ENCODE data around the gene USP12.
"Not testable (repeated sequence)": the region's sequence is repeated elsewhere in the genome, so short reads cannot be mapped to it uniquely, and the experiment has no call there.

Gene USP12

DNA sequence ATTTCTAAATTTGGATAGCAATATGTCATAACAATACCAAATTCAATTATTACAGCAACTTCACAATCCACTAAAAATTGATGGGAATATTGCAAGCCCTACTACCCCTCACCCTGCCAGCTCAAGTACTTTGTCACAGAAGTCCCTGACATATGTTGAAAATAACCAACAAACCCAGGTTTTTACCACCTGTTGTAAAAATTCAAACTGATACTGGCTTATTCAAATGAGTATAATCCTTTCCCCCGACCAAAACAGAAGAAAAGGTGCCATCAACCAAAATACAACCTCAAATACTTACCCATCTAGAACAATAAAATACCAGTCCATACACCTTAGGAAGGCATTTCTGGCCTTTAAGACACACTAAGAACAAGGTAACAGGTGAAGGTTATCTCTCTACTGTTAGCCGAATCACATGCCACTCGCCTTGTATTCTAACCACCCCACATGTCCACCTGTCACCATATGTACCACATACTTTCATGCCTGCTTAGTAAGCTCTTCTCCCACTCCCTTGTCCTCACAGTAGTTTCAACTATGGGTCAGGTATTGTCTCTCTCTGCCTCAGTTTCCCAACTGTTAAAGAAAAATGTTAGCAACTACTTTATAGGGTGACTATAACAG, 53.1 kb downstream of the USP12 start:
- no peak for DNase-seq

DNA sequence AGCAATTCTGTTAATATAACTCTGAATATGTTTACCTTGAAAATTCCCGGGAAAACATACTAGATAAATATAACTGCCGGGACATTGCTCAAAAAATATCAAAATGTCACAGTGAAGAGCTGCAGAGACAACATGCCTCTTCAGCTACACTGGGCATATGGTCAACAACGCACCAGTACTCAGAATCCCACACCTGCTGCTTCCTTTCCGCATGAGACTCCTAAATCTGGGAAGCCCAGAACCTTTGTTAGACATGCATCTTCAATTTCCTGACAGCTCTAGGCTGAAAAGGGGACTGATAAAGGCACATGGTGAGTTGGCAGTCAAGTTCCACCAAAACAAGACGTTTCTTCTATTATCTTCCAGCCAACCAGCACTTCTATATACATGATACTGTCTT, 53.7 kb downstream of the USP12 start:
- no peak for DNase-seq

DNA sequence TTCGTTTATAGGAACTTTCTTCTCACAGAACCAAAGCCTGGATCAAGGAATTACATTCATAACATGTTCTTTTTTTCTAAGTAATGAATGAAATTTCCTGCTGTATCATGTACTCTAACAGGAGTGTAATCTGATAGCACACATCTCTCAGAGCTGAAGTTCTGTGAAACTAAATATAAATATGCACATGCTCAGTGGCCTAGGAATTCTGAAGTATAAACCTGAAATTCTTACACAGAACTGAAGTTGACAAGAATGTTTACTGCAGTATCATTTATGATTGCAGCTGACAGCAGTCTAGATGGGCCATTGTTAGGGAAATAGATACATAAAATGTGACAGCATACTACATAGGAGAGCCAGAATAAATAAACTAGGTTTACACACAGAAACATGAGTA, 54.5 kb downstream of the USP12 start:
- DNase-seq, result no peak

DNA sequence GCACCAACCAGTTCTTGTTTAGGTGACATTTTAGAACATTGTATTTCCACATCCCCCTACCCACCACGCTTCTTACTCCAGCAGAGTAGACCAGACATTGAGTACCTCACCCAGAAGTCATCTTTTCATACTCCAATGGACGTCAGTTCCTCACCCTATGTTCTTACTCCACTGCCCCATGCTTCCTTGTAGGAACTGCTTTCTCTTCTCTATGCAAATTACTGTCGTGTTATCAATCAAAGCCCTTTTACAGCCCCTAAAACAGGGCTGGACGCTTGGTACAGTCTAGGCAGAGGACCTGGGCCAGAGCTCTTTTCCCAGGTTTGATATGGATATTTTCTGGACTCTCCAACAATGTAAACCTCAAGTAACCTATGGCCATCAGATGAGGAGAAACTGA, 58.2 kb downstream of the USP12 start:
- no peak for DNase-seq

DNA sequence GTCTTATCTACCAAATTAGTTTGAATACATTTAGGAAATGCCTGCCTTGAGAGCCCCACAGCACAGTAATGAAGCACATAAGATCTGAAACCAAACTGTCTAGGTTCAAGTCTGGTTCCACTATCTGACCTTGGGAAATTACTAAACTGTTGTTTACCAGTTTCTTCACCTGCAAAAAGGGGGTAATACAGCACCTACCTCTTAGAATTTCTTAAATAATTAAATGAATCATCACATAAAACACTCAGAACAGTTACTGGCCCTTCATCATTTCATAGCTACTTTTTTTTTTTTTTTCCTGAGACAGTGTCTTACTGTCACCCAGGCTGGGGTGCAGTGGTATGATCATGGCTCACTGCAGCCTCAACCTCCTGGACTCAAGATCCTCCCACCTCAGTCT, 59.6 kb downstream of the USP12 start:
- DNase-seq, result no peak

DNA sequence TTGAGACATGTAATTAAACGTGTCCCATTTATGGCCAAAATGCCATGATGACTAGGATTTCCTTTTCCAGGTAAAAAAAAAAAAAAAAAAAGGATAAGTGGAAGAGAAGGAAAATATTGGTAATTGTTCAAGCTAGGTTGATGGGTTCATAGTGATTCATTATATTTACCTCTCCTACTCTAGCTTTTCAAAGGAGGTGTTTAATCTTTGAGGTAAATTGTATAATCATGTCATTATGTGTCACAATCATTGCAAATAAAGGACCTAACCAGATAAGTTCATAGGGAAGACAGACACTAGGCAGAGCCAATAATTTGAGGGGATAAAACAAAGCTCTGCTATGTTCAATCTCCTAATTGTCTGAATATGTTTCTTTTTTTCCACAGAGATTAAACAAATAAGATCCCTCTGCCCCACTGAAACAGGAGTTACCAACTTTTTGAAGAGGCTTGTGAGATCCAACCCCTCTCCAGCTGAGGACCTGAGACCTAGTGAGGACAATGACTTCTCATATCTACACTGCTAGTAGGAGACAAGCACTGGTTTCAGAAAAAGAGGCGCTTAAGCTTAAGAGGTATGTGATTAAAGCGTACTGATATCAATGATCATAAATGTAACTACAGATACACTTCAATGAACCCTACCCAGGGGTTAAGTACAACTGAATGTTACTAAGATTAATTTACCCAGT, 61.4 kb downstream of the USP12 start:
- DNase-seq, result no peak

DNA sequence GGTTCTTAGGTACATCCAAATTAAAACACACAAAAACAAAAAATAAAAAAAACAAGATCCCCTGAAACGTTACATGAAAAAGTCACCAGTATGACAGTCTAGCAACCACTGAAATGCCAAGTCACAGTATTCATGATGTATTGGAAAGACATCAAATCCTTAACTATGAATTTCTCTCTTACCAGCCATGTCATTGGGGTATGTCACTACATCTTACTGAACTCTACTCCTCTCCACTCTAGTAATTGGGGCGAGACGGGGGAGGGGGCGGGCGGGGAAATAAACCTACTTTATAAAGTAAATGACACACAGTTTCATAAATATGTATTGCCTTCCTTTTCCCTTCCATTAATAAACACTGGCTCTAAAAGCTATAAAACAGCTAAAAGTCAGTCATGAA, 65.5 kb downstream of the USP12 start:
- no peak for DNase-seq

DNA sequence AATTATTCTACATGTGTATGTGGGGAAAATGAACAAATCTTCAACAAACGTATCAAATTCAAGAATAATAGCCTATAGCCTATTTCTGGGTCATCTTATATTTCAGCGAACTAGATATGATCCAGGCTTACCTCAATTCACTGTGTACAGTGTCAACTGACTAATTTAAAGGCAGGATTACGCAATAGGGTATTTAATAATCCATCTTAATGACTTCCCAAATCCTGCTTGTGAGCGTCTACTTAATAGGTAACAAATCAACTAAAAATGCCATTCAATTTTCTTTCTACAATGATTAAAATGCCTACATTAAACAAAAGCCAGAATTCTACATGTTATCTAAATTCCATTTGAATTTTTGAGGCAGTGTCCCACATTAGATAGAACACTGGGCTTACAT, 67.0 kb downstream of the USP12 start:
- no peak for DNase-seq

DNA sequence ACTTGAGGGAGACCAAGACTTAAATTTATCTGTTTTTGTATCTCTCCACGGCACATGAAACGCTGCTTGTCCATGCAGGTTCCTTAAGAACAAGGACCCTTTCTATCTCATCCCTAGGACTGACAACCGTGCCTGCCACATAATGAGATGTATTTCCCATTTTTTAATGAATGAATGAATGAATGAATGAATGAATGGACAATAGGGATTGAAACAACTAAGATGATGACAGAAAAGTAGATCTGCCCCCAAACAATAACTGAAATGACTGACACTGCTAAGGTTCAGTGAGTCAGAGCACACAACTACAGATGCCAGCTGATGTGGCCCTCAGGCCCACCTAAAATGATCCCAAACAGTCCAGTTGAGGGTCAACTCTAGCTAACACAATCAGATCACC, 69.8 kb downstream of the USP12 start:
- DNase-seq, result no peak

DNA sequence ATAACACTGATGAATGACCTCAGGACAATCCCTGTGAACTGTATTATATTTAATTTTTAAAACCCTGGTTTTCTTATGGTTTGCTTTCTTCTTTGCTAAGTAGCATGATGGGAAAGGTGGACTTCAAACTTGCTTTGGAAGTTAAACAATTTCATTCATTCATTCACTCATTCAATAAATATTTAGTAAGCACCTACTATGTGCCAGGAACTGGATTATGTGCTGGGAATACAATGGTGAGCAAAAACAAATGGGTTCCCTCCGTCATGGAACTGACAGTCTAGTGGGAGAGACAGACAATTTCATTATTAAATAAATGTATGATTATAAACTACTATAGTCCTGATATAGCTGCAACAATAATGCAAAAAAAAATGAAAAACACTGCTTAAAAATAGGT, 70.3 kb downstream of the USP12 start:
- no peak for DNase-seq

DNA sequence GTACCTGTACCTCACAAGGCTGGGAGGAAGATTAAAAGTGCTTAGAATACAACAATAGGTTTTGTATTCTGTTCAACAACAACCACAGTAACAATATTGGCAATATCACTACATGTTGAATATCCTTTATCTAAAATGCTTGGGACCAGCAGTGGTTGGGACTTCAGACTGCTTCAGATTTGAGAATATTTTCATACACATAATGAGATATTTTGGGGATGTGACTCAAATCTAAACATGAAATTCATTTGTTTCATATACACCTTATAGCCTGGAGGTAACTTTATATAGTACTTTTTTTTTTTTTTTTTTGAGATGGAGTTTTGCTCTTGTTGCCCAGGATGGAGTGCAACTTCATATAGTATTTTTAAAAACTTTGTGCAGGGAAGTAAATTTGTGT, 73.9 kb downstream of the USP12 start:
- no peak for DNase-seq

DNA sequence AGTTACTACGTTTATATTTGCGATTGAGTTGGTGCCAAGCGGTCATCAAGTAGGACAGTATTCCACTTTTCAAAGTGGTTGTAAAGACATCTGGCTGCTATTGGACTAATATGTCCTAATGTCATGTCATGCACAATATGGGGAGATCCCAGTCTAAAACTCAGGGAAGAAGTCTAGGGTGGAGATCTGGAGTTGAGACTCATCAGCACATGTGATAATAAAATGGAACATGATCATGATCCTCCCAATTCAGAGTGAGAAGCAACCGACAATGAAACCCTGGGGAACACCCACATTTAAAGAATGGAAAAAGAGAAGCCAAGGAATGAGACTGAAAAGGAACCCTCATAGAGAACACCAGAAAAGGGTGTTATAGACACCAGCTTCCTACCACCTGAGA, 80.2 kb downstream of the USP12 start:
- no peak for DNase-seq

DNA sequence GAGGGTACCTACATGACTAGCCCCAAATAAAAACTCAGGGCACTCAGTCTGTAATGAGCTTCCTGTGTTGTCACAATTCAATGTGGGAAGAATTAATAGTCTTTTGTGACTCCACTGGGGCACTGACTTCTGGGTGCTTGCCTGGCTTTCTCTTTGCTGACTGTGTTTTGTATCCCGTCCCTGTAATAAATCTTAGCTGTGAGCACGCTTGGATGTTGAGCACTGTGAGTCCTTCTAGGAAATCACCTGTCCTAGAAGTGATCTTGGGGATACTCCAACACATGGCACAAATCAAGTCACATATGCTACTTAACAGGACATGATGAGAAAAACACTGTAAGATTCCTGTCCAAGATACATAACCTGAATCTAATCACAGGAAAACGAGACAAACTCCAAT, 83.0 kb downstream of the USP12 start:
- no peak for DNase-seq

DNA sequence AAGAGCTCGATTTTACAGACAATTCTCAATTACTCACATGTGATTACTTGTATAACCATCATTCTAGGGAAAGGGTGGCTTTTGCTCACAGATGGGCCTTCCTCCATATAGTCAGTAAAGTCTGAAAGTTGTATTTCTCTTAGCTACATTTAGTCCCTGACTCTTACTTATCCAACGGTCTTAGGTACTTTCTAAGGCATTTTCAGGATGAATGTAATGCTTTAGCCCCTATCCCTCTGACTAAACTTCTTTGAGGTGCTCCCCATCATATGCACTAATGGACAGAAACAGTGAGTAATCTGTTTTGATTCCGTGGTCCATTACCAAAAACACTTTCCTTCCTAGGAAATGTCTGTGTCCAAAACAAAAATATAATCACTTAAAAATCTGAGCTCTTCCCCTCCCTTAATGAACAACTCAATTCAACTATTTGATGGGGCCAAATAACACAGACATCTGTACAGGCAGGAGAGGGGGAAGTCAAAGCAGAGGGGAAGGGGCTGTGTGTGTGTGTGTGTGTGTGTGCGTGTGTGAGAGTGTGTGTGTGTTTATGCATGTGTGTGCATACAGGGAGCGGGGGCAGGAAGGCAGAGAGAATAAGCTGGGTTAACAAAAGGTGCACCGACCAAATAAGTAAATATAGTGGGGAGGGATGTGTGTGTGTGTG, 84.9 kb downstream of the USP12 start:
- no peak for DNase-seq

DNA sequence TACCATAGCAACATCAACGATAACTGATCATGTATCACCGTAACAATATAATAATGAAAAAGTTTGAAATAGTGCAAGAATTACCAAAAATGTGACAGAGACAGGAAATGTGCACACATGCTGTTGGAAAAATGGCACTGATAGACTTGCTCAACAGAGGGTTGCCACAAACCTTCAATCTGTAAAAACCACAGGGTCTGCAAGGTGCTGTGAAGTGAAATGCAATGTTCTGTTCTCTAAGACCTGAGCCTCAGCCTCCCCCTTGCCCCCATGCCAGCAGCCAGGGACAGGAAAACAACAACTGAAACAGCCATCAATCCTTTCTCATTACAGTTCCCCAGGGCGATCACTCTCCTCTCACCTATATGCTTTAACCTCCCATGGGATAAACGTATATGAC, 88.4 kb downstream of the USP12 start:
- DNase-seq, result no peak

DNA sequence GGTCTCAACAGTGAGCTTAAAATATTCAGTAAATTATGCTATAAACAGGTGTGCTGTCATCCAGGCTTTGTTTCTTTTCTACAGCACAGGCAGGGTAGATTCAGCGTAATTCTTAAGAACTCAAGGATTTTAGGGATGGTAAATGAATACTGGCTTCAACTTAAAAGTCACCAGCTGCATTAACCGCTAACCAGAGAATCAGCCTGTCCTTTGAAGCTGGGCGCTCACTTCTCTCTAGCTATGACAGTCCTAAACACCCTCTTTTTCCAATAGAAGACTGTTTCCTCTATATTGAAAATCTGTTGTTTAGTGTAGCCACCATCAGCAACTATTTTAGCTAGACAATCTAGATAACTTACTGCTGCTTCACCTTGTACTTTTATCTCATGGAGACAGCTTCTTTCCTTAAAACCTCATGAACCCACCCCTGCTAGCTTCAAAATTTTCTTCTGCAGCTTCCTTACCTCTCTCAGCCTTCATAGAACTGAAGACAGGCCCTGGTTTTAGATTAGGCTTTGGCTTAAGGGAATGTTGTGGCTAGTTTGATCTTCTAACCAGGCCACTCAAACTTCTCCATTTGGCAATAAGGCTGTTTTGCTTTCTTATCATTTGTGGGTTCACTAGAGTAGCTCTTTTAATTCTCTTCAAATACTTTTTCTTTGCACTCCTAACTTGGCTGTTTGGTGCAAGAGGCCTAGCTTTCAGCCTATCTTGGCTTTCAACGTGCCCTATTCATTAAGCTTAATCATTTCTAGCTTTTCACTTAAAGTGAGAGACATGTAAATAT, 89.5 kb downstream of the USP12 start:
- no peak for DNase-seq

DNA sequence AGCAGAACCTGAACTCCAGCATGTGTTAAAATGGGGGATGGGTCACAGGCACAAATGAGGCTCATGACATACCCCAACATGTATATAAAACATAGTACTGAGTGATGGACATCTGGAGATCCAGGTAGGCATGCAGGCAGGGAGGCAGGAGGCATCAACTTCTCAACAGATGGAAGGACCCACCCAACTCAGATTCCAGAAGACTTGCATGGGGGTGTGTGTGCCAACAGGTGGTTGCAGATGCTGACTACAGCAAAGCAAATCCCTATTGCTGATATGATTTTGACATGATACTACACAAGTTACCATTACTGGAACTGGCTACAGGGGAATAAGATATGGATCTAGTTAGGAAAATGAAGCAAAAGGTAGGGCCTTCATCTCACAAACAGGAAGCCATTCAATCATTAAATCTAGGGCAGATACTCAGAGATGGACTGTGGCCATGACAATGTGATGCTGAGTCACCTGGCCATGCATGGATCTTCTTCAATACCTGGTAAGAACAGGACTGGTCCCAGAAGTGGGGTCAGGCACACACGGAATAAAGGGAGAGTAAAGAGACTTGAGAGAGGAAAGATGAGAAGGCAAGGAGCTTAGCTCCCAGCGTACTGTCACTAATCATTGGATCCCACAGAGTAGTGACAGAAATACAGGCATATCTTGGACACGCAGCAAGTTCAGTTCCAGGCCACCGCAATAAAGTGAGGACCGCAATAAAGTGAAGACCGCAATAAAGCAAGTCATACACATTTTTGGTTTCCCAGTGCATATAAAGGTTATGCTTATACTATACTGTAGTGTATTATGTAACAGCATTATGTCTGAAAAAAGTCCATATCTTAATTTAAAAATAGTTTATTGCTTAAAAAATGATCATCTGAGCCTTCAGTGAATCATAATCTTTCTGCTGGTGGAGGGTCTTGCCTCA, 91.3 kb downstream of the USP12 start:
- DNase-seq, result no peak

DNA sequence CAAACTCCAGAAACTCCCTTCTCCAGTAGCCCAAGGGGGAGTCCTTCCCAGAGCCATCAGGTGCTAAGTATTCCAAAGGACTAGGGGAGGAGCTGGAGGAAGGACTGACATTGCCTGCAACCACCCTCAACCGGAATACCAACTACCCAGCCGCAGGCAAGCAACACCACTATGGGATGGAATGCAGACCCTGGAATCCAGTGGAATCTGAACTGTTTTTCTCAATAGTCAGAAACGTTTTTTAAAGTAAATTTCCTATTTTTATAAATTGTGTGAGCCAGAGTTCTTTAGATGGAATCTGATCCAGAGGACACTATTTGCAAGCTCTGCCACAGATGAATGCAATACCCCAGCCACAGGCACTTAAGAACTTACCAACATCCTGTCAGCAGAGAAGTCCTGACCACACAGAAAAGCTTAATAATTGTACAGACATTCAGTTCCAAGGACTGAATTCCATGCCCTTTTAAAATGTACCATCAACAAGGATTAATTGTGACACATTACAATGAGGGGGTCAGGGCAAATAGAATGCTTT, 92.1 kb downstream of the USP12 start:
- DNase-seq, result no peak

DNA sequence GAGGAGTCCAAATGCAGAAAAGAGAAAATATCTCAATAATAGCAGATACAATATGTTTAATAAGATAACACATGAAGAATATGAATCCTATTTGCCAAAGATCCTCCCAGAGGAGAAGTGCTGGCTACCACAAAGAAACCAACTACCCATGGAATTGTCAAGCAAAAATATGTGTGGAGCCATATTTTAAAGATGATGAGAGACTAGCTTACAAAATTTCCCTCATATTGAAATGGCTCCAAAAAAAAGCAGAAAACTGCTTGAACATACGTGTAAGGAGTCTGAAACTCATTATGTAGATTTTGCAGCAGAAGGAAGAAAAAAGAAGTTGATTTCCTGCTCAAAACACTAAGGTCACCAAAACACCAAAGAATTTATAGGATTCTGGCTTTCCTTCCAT, 94.2 kb downstream of the USP12 start:
- DNase-seq, result no peak

DNA sequence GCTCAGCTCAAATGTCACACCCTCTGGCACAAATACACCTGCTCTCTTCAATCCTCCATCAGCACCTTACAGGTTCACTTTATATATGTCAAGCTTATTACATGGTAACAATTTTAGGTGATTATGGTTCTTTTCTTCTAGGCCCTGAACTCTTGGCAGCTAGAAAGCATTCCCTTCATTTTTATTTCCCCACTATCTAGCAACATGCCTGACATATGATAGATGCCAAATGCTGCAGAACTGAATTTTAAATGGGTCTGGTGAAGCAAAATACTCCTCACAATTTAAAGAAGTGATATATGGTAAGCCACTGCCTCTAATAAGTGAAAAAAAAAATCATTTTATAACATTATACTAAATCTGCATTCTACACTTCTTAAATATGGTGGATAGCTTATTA, 95.2 kb downstream of the USP12 start:
- DNase-seq, result no peak

DNA sequence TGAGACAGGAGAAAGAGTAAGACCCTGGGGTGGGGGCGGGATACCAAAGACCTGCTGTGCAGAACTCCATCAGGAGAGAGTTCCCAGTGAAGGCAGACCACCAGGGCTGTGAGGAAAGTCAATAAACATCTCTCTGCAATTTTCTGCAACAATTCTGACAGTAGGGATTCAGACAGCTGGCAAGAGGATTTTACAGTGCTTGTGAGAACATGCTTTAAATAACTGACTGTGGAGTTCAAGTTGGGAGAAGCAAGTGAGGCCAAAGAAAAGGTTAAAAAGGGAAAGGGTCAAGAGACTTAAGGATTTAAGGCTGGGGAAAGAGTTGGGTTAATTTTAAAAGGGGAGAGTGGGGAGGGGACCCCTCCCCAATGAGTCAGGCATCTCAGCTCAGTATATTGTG, 98.4 kb downstream of the USP12 start:
- DNase-seq, result no peak

DNA sequence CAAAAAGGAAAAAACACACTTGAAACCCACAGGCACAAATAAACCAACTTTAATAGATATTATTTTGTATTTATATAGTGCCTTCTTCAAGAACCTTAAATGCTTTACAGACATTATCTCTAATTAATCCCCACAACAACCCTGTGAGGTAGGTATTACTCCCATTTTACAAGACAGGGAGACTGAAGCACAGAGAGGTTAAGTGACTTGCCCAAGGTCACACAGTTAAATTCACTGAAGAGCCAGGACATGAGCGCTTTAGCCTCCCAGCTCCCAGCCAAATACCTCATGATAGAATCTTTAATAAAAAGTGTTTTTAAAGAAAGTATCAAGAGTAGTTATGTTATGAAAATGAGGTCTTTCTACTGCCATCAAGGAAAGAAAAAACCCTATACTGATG, 105.5 kb downstream of the USP12 start:
- DNase-seq, result not testable (repeated sequence)
